HL-60 (cell line): Measurements from ENCODE around the gene DCDC1.
"Not testable (repeated sequence)": the region's sequence is repeated elsewhere in the genome, so short reads cannot be mapped to it uniquely, and the experiment has no call there.

ENCODE experiments used
- DNase-seq, 2 experiments: peaks; one replicate each; pipeline ENCODE4 v3.0.0-alpha.2; 2010 to 2020; ENCODE audit warnings: low read depth in 1 of 2, low spot score in 1 of 2
- H3K27ac ChIP-seq: fragments of 250-450 bp; sonication (Bioruptor Pico); replicated peaks from 2 replicates; pipeline ENCODE4 v1.5.1; 2020; ENCODE audit warnings: mild to moderate bottlenecking, moderate library complexity
- H3K27me3 ChIP-seq: fragments of 250-450 bp; sonication (Bioruptor Pico); 2 replicates; pipeline ENCODE4 v1.5.1; 2021; ENCODE audit warnings: mild to moderate bottlenecking, moderate library complexity; ENCODE audit not compliant: insufficient read depth, poor library complexity, severe bottlenecking
- H3K4me3 ChIP-seq: replicated peaks from 2 replicates; pipeline ENCODE4 v1.5.1; 2011; ENCODE audit warnings: mild to moderate bottlenecking, control low read depth, low read length; ENCODE audit not compliant: insufficient read depth
- GABPA ChIP-seq: IDR thresholded peaks from 2 replicates; pipeline ENCODE4 v1.6.1; 2012; ENCODE audit warnings: low read depth
- POLR2AphosphoS5 ChIP-seq: IDR thresholded peaks from 2 replicates; pipeline ENCODE4 v1.6.1; 2012; ENCODE audit warnings: low read depth
- SPI1 ChIP-seq: IDR thresholded peaks from 2 replicates; pipeline ENCODE4 v1.6.1; 2012; ENCODE audit warnings: low read depth, mild to moderate bottlenecking, borderline replicate concordance
- TF ChIP-seq, protein P1 (sequence below): IDR thresholded peaks from one replicate; pipeline ENCODE4 v1.5.1; 2011; ENCODE audit warnings: low read length, control low read depth, inconsistent platforms; ENCODE audit not compliant: insufficient read depth
- TF ChIP-seq, protein P2 (sequence below): IDR thresholded peaks from 2 replicates; pipeline ENCODE4 v1.6.1; 2012; ENCODE audit warnings: low read depth; ENCODE audit not compliant: insufficient replicate concordance

Gene DCDC1

DNA sequence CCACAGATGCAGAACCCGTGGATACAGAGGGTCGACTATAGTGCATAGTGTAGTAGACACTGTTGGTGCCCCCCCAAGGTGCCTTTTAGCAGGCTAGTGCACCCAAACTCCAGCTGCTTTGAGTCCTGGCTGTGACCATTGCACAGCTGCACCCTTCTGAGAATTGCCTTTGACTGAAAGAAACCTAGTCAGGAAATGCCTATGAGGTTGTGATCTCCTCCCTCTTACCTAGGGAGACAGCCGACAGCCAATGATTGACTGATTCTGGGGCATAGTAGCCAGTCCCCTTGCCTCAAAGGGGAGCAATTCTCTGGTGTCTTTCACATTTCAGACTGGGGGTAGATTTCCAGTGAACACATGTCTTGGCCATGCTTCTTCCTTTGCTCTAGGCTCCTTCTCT lies 74.2 kb downstream of the DCDC1 start:
- Histone ChIP-seq H3K27me3 (no peaks in the 10 kb centered on the region), H3K27ac (no peak overlapping the region), H3K4me3 (no peak overlapping the region)
- TF ChIP-seq, protein P1, sequence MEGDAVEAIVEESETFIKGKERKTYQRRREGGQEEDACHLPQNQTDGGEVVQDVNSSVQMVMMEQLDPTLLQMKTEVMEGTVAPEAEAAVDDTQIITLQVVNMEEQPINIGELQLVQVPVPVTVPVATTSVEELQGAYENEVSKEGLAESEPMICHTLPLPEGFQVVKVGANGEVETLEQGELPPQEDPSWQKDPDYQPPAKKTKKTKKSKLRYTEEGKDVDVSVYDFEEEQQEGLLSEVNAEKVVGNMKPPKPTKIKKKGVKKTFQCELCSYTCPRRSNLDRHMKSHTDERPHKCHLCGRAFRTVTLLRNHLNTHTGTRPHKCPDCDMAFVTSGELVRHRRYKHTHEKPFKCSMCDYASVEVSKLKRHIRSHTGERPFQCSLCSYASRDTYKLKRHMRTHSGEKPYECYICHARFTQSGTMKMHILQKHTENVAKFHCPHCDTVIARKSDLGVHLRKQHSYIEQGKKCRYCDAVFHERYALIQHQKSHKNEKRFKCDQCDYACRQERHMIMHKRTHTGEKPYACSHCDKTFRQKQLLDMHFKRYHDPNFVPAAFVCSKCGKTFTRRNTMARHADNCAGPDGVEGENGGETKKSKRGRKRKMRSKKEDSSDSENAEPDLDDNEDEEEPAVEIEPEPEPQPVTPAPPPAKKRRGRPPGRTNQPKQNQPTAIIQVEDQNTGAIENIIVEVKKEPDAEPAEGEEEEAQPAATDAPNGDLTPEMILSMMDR = no peak
- TF ChIP-seq SPI1 (no peak), POLR2AphosphoS5 (no peak), GABPA (no peak)
- TF ChIP-seq, protein P2, sequence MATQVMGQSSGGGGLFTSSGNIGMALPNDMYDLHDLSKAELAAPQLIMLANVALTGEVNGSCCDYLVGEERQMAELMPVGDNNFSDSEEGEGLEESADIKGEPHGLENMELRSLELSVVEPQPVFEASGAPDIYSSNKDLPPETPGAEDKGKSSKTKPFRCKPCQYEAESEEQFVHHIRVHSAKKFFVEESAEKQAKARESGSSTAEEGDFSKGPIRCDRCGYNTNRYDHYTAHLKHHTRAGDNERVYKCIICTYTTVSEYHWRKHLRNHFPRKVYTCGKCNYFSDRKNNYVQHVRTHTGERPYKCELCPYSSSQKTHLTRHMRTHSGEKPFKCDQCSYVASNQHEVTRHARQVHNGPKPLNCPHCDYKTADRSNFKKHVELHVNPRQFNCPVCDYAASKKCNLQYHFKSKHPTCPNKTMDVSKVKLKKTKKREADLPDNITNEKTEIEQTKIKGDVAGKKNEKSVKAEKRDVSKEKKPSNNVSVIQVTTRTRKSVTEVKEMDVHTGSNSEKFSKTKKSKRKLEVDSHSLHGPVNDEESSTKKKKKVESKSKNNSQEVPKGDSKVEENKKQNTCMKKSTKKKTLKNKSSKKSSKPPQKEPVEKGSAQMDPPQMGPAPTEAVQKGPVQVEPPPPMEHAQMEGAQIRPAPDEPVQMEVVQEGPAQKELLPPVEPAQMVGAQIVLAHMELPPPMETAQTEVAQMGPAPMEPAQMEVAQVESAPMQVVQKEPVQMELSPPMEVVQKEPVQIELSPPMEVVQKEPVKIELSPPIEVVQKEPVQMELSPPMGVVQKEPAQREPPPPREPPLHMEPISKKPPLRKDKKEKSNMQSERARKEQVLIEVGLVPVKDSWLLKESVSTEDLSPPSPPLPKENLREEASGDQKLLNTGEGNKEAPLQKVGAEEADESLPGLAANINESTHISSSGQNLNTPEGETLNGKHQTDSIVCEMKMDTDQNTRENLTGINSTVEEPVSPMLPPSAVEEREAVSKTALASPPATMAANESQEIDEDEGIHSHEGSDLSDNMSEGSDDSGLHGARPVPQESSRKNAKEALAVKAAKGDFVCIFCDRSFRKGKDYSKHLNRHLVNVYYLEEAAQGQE = no peak
- DNase-seq = no peak

DNA sequence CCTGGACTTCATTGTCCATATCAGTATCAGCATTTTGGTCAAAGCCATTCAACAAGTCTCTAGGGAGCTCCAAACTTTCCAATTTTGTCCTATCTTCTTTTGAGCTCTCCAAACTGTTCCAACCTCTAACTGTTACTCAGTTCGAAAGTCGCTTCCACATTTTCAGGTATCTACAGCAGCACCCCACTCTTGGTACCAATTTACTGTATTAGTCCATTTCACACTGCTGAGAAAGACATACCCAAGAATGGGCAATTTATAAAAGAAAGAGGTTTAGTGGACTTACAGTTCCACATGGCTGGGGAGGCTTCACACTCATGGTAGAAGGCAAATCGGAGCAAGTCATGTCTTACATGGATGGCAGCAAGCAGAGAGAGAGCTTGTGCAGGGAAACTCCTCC lies 96.0 kb downstream of the DCDC1 start:
- DNase-seq, H3K27me3 ChIP-seq, H3K4me3 ChIP-seq, H3K27ac ChIP-seq: not testable (repeated sequence)

DNA sequence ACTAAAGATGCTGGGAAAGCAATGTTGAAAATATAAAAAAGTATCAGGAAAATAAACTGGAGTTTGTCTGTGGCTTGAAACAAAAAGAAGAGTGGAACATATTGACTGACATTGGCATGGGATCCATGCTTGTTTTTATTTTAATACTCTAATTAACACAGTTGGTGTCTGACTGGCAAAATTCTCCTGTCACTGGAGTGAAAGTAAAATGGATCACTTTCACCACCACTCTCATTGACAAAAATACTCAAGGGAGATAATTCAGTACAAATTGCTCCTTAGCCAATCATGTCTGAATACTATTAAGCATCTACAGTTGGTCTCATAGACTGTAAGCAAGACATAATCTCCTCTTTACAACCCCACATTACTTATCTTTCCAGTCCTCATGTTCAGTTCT lies 101.8 kb downstream of the DCDC1 start:
- no peak for TF ChIP-seq GABPA
- TF ChIP-seq SPI1 = no peak
- TF ChIP-seq, protein P2 = no peak
- no peak overlapping the region for H3K4me3 ChIP-seq
- H3K27ac ChIP-seq = no peak overlapping the region
- no peaks in the 10 kb centered on the region for H3K27me3 ChIP-seq
- DNase-seq = no peak

DNA sequence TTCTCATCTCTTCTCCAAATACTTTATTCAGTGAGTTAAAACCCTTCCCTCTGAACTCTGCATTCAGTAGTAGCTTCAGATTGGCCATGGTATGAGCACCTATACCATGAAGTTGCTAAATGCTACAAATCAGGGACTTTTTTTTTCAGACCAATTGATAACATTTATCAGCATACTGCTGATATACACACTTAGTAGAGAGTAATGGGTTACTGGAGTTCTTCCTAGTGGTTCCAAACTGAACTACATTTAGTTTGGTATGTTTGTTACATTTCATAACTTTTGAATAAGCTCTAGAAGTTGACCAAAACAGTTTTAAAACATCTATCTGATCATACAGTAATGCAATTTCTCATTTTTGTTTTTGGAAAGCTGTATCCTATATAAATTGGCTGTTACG lies 104.7 kb downstream of the DCDC1 start:
- DNase-seq = no peak
- H3K27me3 ChIP-seq = no peaks in the 10 kb centered on the region
- H3K4me3 ChIP-seq = no peak overlapping the region
- TF ChIP-seq SPI1 (no peak), GABPA (no peak), POLR2AphosphoS5 (no peak)
- TF ChIP-seq, protein P2 = no peak
- TF ChIP-seq, protein P1 = no peak
- H3K27ac ChIP-seq = no peak overlapping the region
